ENCODE data around the gene NSUN3. TPM values are rescaled to one million over a fixed set of nuclear protein-coding genes. Genes with fewer than 3 reads are reported as not detected.

NSUN3 gene
- total and polyA plus RNA-seq, 2 of the 8 experiments (the other 6 are each of a cell fraction or from before 2014, with no cell fraction given) = 2.1 to 5.1 TPM

DNA sequence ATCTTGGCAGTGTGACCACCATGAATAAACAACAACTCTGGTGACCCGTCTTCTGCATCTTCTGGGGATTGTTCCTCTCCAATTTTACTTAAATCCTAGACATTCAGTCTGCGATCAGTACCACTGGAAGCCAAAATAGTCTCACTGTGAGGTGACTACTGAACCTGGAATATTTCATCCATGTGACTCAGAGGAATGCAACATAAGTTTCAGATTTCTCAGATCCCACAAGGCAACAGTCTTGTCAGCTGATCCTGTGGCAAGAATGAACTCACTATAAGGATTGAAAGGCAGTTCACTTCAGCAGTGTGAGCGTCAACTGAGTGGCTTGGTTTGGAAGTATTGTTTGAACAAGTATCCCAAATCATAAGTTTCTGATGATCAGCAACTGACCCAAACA lies 13.2 kb downstream of the NSUN3 start:
- H3K79me2 ChIP-seq (ENCODE audit: control insufficient read depth in 1 of 2, insufficient read depth in 2 of 2, low read length in 2 of 2) = no peaks in the 10 kb centered on the region
- no peak overlapping the region for H3K4me3 ChIP-seq (ENCODE audit: extremely low read depth in 1 of 4, insufficient read depth in 2 of 4, low read depth in 3 of 4, low read length in 4 of 4)
- TF ChIP-seq PHF8 (conservative IDR thresholded peaks at IDR 0.05; ENCODE audit: low read depth, low read length) (no peak), KDM1A (IDR thresholded peaks at IDR 0.05; ENCODE audit: borderline replicate concordance, low read length) (no peak), NRF1 (IDR thresholded peaks at IDR 0.05; ENCODE audit: low read depth, low read length) (no peak), BRCA1 (IDR thresholded peaks at IDR 0.05; ENCODE audit: low read depth, low read length) (no peak), POU5F1 (IDR thresholded peaks at IDR 0.05; ENCODE audit: low read depth, low read length) (no peak), GABPA (IDR thresholded peaks at IDR 0.05; ENCODE audit: borderline replicate concordance, insufficient read depth, low read length) (no peak), CBX5 (IDR thresholded peaks at IDR 0.05; ENCODE audit: low read depth, low read length) (no peak), CBX8 (IDR thresholded peaks at IDR 0.05; ENCODE audit: borderline replicate concordance, low read depth, low read length) (no peak), EGR1 (IDR thresholded peaks at IDR 0.05; ENCODE audit: borderline replicate concordance, low read depth, low read length) (no peak), RAD21 (IDR thresholded peaks at IDR 0.05 in 1 of 2, conservative IDR thresholded peaks at IDR 0.05 in 1 of 2; ENCODE audit: low read depth in 2 of 2, low read length in 2 of 2) (no peak), SP4 (IDR thresholded peaks at IDR 0.05; ENCODE audit: low read length) (no peak), CEBPB (IDR thresholded peaks at IDR 0.05; ENCODE audit: low read depth, low read length) (no peak)

More for the DNA sequence above, 13.2 kb downstream of the NSUN3 start:
- CTCF ChIA-PET (ENCODE audit: partially characterized antibody) = no interaction called here
- no peak overlapping the region for H2BK5ac ChIP-seq (ENCODE audit: low read depth, low read length)
- H4K20me1 ChIP-seq (replicated peaks in 1 of 2; ENCODE audit: control insufficient read depth in 1 of 2, insufficient read depth in 2 of 2, low read length in 2 of 2) = no peaks in the 10 kb centered on the region
- peaks cover 0 to 2% of the 10 kb centered on the region in 2 experiments; a peak in 1 of 4 replicates for H3K9me3 ChIP-seq (ENCODE audit: insufficient read depth in 2 of 2, low read depth in 1 of 2, low read length in 1 of 2)
- no peaks in the 10 kb centered on the region for H3K23me2 ChIP-seq (ENCODE audit: low read depth, low read length)
- H3K27ac ChIP-seq (ENCODE audit: low read depth, low read length) = no peak overlapping the region
- no peak overlapping the region for H3K23ac ChIP-seq (ENCODE audit: insufficient read length)
- no peak overlapping the region for H3K14ac ChIP-seq (ENCODE audit: insufficient read length)
- no peak overlapping the region for H2BK120ac ChIP-seq (replicated peaks; ENCODE audit: low read depth, low read length)
- no peaks in the 10 kb centered on the region for H3K27me3 ChIP-seq (replicated peaks in 1 of 4; ENCODE audit: control insufficient read depth in 3 of 4, extremely low read depth in 1 of 4, insufficient read depth in 3 of 4, low read length in 3 of 4)
- FAIRE-seq (no peak), DNase-seq (ENCODE audit: low read depth in 1 of 2, low spot score in 2 of 2) (no peak)
- no peak overlapping the region for H4K8ac ChIP-seq (ENCODE audit: extremely low read depth, insufficient read depth, low read length)
- no peak overlapping the region for H2AK5ac ChIP-seq (ENCODE audit: low read depth, low read length)
- POLR2A ChIA-PET (ENCODE audit: partially characterized antibody) = no interaction called here
- H3K9ac ChIP-seq (replicated peaks in 1 of 4; ENCODE audit: extremely low read depth in 1 of 4, low read depth in 3 of 4, low read length in 3 of 4) = no peak overlapping the region
- no peak overlapping the region for H2BK12ac ChIP-seq (ENCODE audit: low read depth, low read length)
- WGBS, 2 experiments (ENCODE audit: extremely low coverage in 1 of 2, insufficient coverage in 1 of 2, insufficient read length in 1 of 2, insufficient replicate concordance in 2 of 2, low coverage in 1 of 2, low lambda C conversion rate in 2 of 2, missing lambda C conversion rate in 1 of 2) = 88% methylated on average over 3 of the region's 3 CpGs; no CpG with 5 or more reads in 1 of the 2 experiments
- no peak overlapping the region for H2BK15ac ChIP-seq (ENCODE audit: low read length)
- H3K36me3 ChIP-seq (ENCODE audit: control insufficient read depth in 2 of 4, insufficient read depth in 4 of 4, low read length in 3 of 4) = no peaks in the 10 kb centered on the region; a peak in 1 of 8 replicates
- H2BK20ac ChIP-seq (ENCODE audit: low read length) = no peak overlapping the region
- no peak overlapping the region for H3K18ac ChIP-seq (ENCODE audit: extremely low read depth, low read length)
- no peak overlapping the region for H3K4me2 ChIP-seq (ENCODE audit: insufficient read depth in 1 of 2, low read depth in 2 of 2, low read length in 2 of 2)
- no peak overlapping the region for H3K56ac ChIP-seq (replicated peaks; ENCODE audit: insufficient read length, low read depth, low read length)
- H2AFZ ChIP-seq (ENCODE audit: low read length) = no peak overlapping the region
- H4K5ac ChIP-seq (ENCODE audit: insufficient read length, low read depth, low read length) = no peak overlapping the region
- H3K79me1 ChIP-seq (ENCODE audit: low read depth, low read length) = no peaks in the 10 kb centered on the region; the same call in 1 of the 2 replicates
- no peaks in the 10 kb centered on the region; a peak in 1 of 7 replicates for H3K4me1 ChIP-seq (replicated peaks in 1 of 4; ENCODE audit: control insufficient read depth in 3 of 4, insufficient read depth in 4 of 4, low read length in 3 of 4)
- no peak overlapping the region for H4K91ac ChIP-seq (replicated peaks; ENCODE audit: insufficient read length, low read length)
- no peak overlapping the region for H3K4ac ChIP-seq (replicated peaks; ENCODE audit: insufficient read length, low read depth, low read length)
